GM12878 (cell line): ENCODE measurements around the gene AFMID. TPM values are rescaled to one million over a fixed set of nuclear protein-coding genes. Genes with fewer than 3 reads are reported as not detected.

Experiments used
- ATAC-seq: fragments of 200-7000 bp; cut with Tn5 transposase; 3 replicates; pipeline ENCODE4 v1.9.1; 2020; ENCODE audit warnings: mild to moderate bottlenecking, moderate library complexity
- BruUV-seq: library from RNA; stranded (reverse); fragments of 400-500 nt; replicated peaks from 2 replicates; lab custom pipeline; 2021; lab: Mats Ljungman, UMichigan
- CTCF ChIA-PET: fragments of 300-600 bp; sonication (Branson Sonifier 250); formaldehyde crosslinking; extraction: SDS; loops from one replicate; lab custom pipeline; 2021; ENCODE audit warnings: inconsistent platforms; lab: Yijun Ruan, JAX
- POLR2A ChIA-PET: fragments of 350-600 bp; formaldehyde crosslinking; extraction: SDS; loops from one replicate; lab custom pipeline; 2021; ENCODE audit warnings: inconsistent platforms; lab: Charles Lee
- RAD21 ChIA-PET: fragments of 300-600 bp; sonication (Branson Sonifier 250); formaldehyde crosslinking; loops from one replicate; lab custom pipeline; 2023; ENCODE audit warnings: antibody characterized with exemption; ENCODE audit not compliant: unreplicated experiment; lab: Charles Lee
- SMC1A ChIA-PET: fragments of 300-600 bp; sonication (Branson Sonifier 250); formaldehyde crosslinking; loops from one replicate; lab custom pipeline; 2023; ENCODE audit not compliant: unreplicated experiment, uncharacterized antibody; lab: Charles Lee
- DNase-seq: peaks from one replicate; pipeline ENCODE4 v3.0.0-alpha.2; 2011; ENCODE audit warnings: low read depth, low spot score
- FAIRE-seq: peaks from 3 replicates; lab custom pipeline; 2011; peaks lifted over from hg19 to GRCh38; lab: Jason Lieb, UNC
- H2AFZ ChIP-seq: 2 replicates; pipeline ENCODE4 v1.6.0; 2011; ENCODE audit warnings: low read depth, low read length, control low read depth; ENCODE audit not compliant: control insufficient read depth
- H3K27ac ChIP-seq: 2 replicates; pipeline ENCODE4 v1.5.1; 2011; ENCODE audit warnings: control low read depth; ENCODE audit not compliant: control insufficient read depth, insufficient read depth
- H3K27me3 ChIP-seq, 2 experiments: replicated peaks in 1 of 2; 2 replicates each; pipeline versions ENCODE4 v1.6.0 to v1.6.1; 2011; ENCODE audit warnings: low read length in 1 of 2; ENCODE audit not compliant: control insufficient read depth in 2 of 2, insufficient read depth in 2 of 2
- H3K36me3 ChIP-seq, 2 experiments: 2 replicates each; pipeline ENCODE4 v1.5.1; 2011; ENCODE audit warnings: low read length in 1 of 2; ENCODE audit not compliant: control insufficient read depth in 2 of 2, insufficient read depth in 2 of 2
- H3K4me1 ChIP-seq: 2 replicates; pipeline ENCODE4 v1.6.1; 2011; ENCODE audit warnings: mild to moderate bottlenecking, low read length, moderate library complexity, mixed read lengths; ENCODE audit not compliant: control insufficient read depth, insufficient read depth
- H3K4me2 ChIP-seq: 2 replicates; pipeline ENCODE4 v1.6.0; 2011; ENCODE audit warnings: control low read depth; ENCODE audit not compliant: control insufficient read depth, insufficient read depth
- H3K4me3 ChIP-seq: fragments of 200-600 bp; sonication (generic); 2 replicates; pipeline ENCODE4 v1.5.1; 2016
- H3K79me2 ChIP-seq: 2 replicates; pipeline ENCODE4 v1.6.0; 2011; ENCODE audit warnings: low read length; ENCODE audit not compliant: control insufficient read depth, insufficient read depth
- H3K9ac ChIP-seq: 2 replicates; pipeline ENCODE4 v1.8.0; 2011; ENCODE audit warnings: low read length, control low read depth, mixed read lengths; ENCODE audit not compliant: control insufficient read depth, insufficient read depth
- H3K9me3 ChIP-seq: replicated peaks from 3 replicates; pipeline ENCODE4 v1.5.1; 2011; ENCODE audit warnings: mild to moderate bottlenecking, low read length; ENCODE audit not compliant: control insufficient read depth, insufficient read depth
- H4K20me1 ChIP-seq: 2 replicates; pipeline ENCODE4 v1.6.0; 2011; ENCODE audit not compliant: control insufficient read depth, insufficient read depth
- BHLHE40 ChIP-seq, 2 experiments: fragments of 450-650 bp in 1 of 2; IDR thresholded peaks; 2 replicates each; pipeline ENCODE4 v1.6.1; 2011 to 2017; ENCODE audit warnings: low read depth in 2 of 2, borderline replicate concordance in 1 of 2, improper control_type of control experiment in 1 of 2, low read length in 1 of 2, mild to moderate bottlenecking in 1 of 2
- CREB1 ChIP-seq: IDR thresholded peaks from 2 replicates; pipeline ENCODE4 v1.6.1; 2012; ENCODE audit warnings: low read depth, mild to moderate bottlenecking, inconsistent platforms
- DPF2 ChIP-seq: fragments of 450-650 bp; IDR thresholded peaks from 2 replicates; pipeline ENCODE4 v1.6.1; 2017; ENCODE audit warnings: mild to moderate bottlenecking
- LARP7 ChIP-seq: fragments of 450-650 bp; IDR thresholded peaks from 2 replicates; pipeline ENCODE4 v1.6.1; 2017; ENCODE audit warnings: mild to moderate bottlenecking
- MAX ChIP-seq: IDR thresholded peaks from 2 replicates; pipeline ENCODE4 v1.6.1; 2012; ENCODE audit warnings: low read depth, low read length, improper control_type of control experiment
- MTA2 ChIP-seq: fragments of 450-650 bp; IDR thresholded peaks from 2 replicates; pipeline ENCODE4 v1.6.1; 2016; ENCODE audit warnings: low read depth, mild to moderate bottlenecking, moderate library complexity
- PBX3 ChIP-seq: IDR thresholded peaks from 2 replicates; pipeline ENCODE4 v1.6.1; 2011; ENCODE audit warnings: mild to moderate bottlenecking, low read depth, low read length, moderate library complexity; ENCODE audit not compliant: insufficient replicate concordance
- RAD51 ChIP-seq: fragments of 450-650 bp; IDR thresholded peaks from 2 replicates; pipeline ENCODE4 v1.6.1; 2016; ENCODE audit warnings: moderate library complexity, mild to moderate bottlenecking, inconsistent platforms
- SMAD5 ChIP-seq: IDR thresholded peaks from 2 replicates; pipeline ENCODE4 v1.6.1; 2016; ENCODE audit warnings: antibody characterized with exemption, low read depth
- YBX1 ChIP-seq: fragments of 450-650 bp; IDR thresholded peaks from 2 replicates; pipeline ENCODE4 v1.6.1; 2016; ENCODE audit warnings: antibody characterized with exemption
- ZBTB40 ChIP-seq: fragments of 450-650 bp; IDR thresholded peaks from 2 replicates; pipeline ENCODE4 v1.6.1; 2016; ENCODE audit warnings: mild to moderate bottlenecking, moderate library complexity, borderline replicate concordance
- ZNF24 ChIP-seq: fragments of 450-650 bp; IDR thresholded peaks from 2 replicates; pipeline ENCODE4 v1.6.1; 2017; ENCODE audit warnings: antibody characterized with exemption, mild to moderate bottlenecking
- ZNF687 ChIP-seq: fragments of 450-650 bp; IDR thresholded peaks from 2 replicates; pipeline ENCODE4 v1.6.1; 2017; ENCODE audit warnings: mild to moderate bottlenecking, moderate library complexity
- WGBS: methylation state at CpG from one replicate; pipeline ENCODE4 v1.1.6; 2016; ENCODE audit warnings: low lambda C conversion rate; ENCODE audit not compliant: insufficient replicate concordance, insufficient coverage; ENCODE audit errors: missing lambda C conversion rate; 5-methylcytosine and 5-hydroxymethylcytosine counted together
- in situ Hi-C: fragments of 300-500 bp; cut with MboI; formaldehyde crosslinking; loops from 9 replicates; pipeline ENCODE4 v1.14.3; 2018; ENCODE audit warnings: mixed read lengths
- intact Hi-C: fragments of 100-400 bp; cut with micrococcal nuclease; formaldehyde crosslinking; loops from one replicate; pipeline ENCODE4 v1.14.2; 2022; ENCODE audit not compliant: unreplicated experiment
- polyA plus RNA-seq, 11 experiments: library from polyadenylated mRNA; depleted of rRNA in 4 of 11; unstranded in 6 of 11; stranded (reverse) in 5 of 11; fragments of >200 nt; fragmentation: Nextera tagmentation in 4 of 11; fragmentation: Illumina TruSeq in 1 of 11; extraction: Ambion mirVana in 4 of 11; extraction: Trizol in 1 of 11; gene quantifications; 1 replicate in 1 of 11; 2 replicates in 10 of 11; pipeline versions ENCODE4 v1.2.1 to v1.2.3, GENCODE V29; 2011 to 2016; ENCODE audit warnings: inconsistent platforms in 2 of 11, missing spikeins in 2 of 11, low read depth in 1 of 11
- total RNA-seq, 4 experiments: library from RNA; depleted of rRNA in 3 of 4; stranded (reverse); fragments of >200 nt in 3 of 4; fragmentation: Illumina TruSeq in 1 of 4; extraction: Trizol in 1 of 4; gene quantifications; 2 replicates each; pipeline versions ENCODE4 v1.2.1 to v1.2.3, GENCODE V29; 2013 to 2021

The AFMID gene
- total and polyA plus RNA-seq, 10 of the 15 experiments (the other 5 are each of a cell fraction or from before 2014, with no cell fraction given), result 36.1 to 98.8 (median 51.6) TPM

- TF ChIP-seq MTA2, result no peak
- no peak for TF ChIP-seq CREB1
Measured at GRCh38 chr17:78227455-78227916, 40.3 kb downstream of the AFMID start (continued).

GRCh38 chr17:78228176-78228575, 41.0 kb downstream of the AFMID start:
- CTCF ChIA-PET, result interaction anchor here (0.7 to 1.9 kb wide), 4 partner anchors 24 to 209 kb away, joined by 3 to 6 read pairs (median 4); no protein-coding TSS in a partner anchor
- intact Hi-C loops, result no loop called here
- 19% methylated on average over 4 of the region's 4 CpGs for WGBS
- TF ChIP-seq ZNF24 (no peak), BHLHE40 (IDR thresholded peaks at IDR 0.05; ENCODE audit: borderline replicate concordance in 1 of 2, low read depth in 2 of 2, low read length in 1 of 2) (no peak), DPF2 (no peak), SMAD5 (no peak), YBX1 (no peak), MAX (no peak), CREB1 (no peak), ZNF687 (no peak), ZBTB40 (no peak), RAD51 (no peak), LARP7 (no peak), PBX3 (no peak)

More at GRCh38 chr17:78228176-78228575, 41.0 kb downstream of the AFMID start:
- BruUV-seq, result no TSS peak
- Histone ChIP-seq H4K20me1 (no peaks in the 10 kb centered on the region), H3K4me1 (peaks cover 2% of the 10 kb centered on the region; the same call in 1 of the 2 replicates), H3K9me3 (no peaks in the 10 kb centered on the region), H3K27me3 (peaks cover 6 to 9% of the 10 kb centered on the region in 2 experiments; a peak in 3 of 4 replicates), H2AFZ (no peak overlapping the region), H3K4me3 (no peak overlapping the region), H3K4me2 (no peak overlapping the region), H3K27ac (no peak overlapping the region), H3K9ac (no peak overlapping the region), H3K79me2 (no peaks in the 10 kb centered on the region), H3K36me3 (peaks cover 4 to 8% of the 10 kb centered on the region in 2 experiments; a peak in 3 of 4 replicates)
- no peak for ATAC-seq
- RAD21 ChIA-PET, result no interaction called here
- in situ Hi-C loops, result no loop called here
- SMC1A ChIA-PET, result interaction anchor here (0.6 kb wide), 1 partner anchor 136 kb away, joined by 3 read pairs; no protein-coding TSS in a partner anchor
- DNase-seq, result no peak
- POLR2A ChIA-PET, result interaction anchor here (0.7 kb wide), 1 partner anchor 97 kb away, joined by 4 read pairs; the partner anchor contains the start of gene TMC8
- FAIRE-seq, result no peak
